ENCODE results near the gene DNAH14.

Gene DNAH14

GRCh38 chr1:225435957-225436392 lies 506.5 kb downstream of the DNAH14 start:
- DNase-seq = no peak

- DNase-seq = no peak
These were observed 508.4 kb downstream of the DNAH14 start for GRCh38 chr1:225437710-225438437.

GRCh38 chr1:225440380-225441221 lies 511.1 kb downstream of the DNAH14 start:
- DNase-seq = peak; percentile 7

GRCh38 chr1:225441314-225442122 lies 512.0 kb downstream of the DNAH14 start:
- DNase-seq = peak; percentile 19

- peak; percentile 23 for DNase-seq
These were observed 512.6 kb downstream of the DNAH14 start for GRCh38 chr1:225442123-225442505.

GRCh38 chr1:225445639-225446594 lies 516.4 kb downstream of the DNAH14 start:
- peak; percentile 33 for DNase-seq

- peak; percentile 20 for DNase-seq
These were observed 517.1 kb downstream of the DNAH14 start for GRCh38 chr1:225446595-225446960.

GRCh38 chr1:225446981-225447615 lies 517.6 kb downstream of the DNAH14 start:
- DNase-seq = no peak

- DNase-seq = no peak
These were observed 518.2 kb downstream of the DNAH14 start for GRCh38 chr1:225447650-225448089.

- no peak for DNase-seq
These were observed 518.8 kb downstream of the DNAH14 start for GRCh38 chr1:225448146-225448805.
